Erythroblast (primary cell): Measurements from ENCODE around the gene HADH.

Experiments
- DNase-seq, 2 experiments: peaks; one replicate each; lab custom pipeline; 2025; lab: John Stamatoyannopoulos, UW
- GATA1 ChIP-seq: IDR thresholded peaks from 2 replicates; pipeline ENCODE4 v1.6.1; 2011; ENCODE audit warnings: low read depth, mild to moderate bottlenecking, control low read depth, low read length, moderate library complexity
- POLR2A ChIP-seq: IDR thresholded peaks from 2 replicates; pipeline ENCODE4 v1.6.1; 2011; ENCODE audit warnings: mild to moderate bottlenecking, low read length

Gene HADH

DNA sequence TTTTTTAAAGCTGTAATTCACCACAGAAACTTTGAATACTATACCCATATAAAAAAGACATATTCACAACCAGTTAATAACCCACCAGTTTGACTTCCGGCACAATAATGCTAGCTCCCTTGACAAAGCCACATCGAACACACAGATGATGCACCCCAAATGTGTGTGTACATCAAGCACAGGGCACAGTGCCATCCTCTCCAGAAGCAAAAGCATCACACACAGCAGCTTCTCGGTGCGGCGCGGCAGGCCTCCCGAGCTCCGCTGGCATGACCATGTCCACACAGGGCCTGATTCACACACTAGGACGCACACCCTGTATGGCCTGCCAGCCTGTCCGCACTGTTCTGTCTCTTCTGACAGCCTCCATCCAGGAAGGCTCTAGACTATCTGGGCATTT is 91.1 kb downstream of the HADH start:
- DNase-seq, result no peak

GRCh38 chr4:108081256-108081655 is 91.6 kb downstream of the HADH start:
- DNase-seq, result no peak
- TF ChIP-seq POLR2A (no peak), GATA1 (no peak)

More for the DNA sequence above, 91.1 kb downstream of the HADH start:
- TF ChIP-seq POLR2A (no peak), GATA1 (no peak)
